Measurements from ENCODE around the gene EEIG1.
A peak's percentile ranks its signal among the peaks of the same experiment; 100 is the strongest.

The EEIG1 gene

GRCh38 chr9:128001151-128001778 lies 20.5 kb upstream of the EEIG1 start:
- DNase-seq (ENCODE audit: low read depth) = no peak

- DNase-seq (ENCODE audit: low read depth) = no peak
These were observed 18.7 kb upstream of the EEIG1 start for GRCh38 chr9:127999461-127999860.

GRCh38 chr9:127993721-127994120 lies 12.9 kb upstream of the EEIG1 start:
- no peak for DNase-seq (ENCODE audit: low read depth)

GRCh38 chr9:127991757-127992274 lies 11.0 kb upstream of the EEIG1 start:
- no peak for DNase-seq (ENCODE audit: low read depth)

GRCh38 chr9:127991017-127991756 lies 10.4 kb upstream of the EEIG1 start:
- no peak for DNase-seq (ENCODE audit: low read depth)

GRCh38 chr9:127990554-127990953 lies 9.8 kb upstream of the EEIG1 start:
- DNase-seq (ENCODE audit: low read depth) = no peak

GRCh38 chr9:127989094-127989493 lies 8.3 kb upstream of the EEIG1 start:
- DNase-seq (ENCODE audit: low read depth) = no peak

GRCh38 chr9:127987103-127987614 lies 6.4 kb upstream of the EEIG1 start:
- no peak for DNase-seq (ENCODE audit: low read depth)

- no peak for DNase-seq (ENCODE audit: low read depth)
These were observed 4.2 kb upstream of the EEIG1 start for GRCh38 chr9:127985011-127985410.

- DNase-seq (ENCODE audit: low read depth) = no peak
These were observed 3.1 kb upstream of the EEIG1 start for GRCh38 chr9:127983847-127984289.

GRCh38 chr9:127982912-127983311 lies 2.1 kb upstream of the EEIG1 start:
- DNase-seq (ENCODE audit: low read depth) = no peak

GRCh38 chr9:127981559-127982121 lies 851 bp upstream of the EEIG1 start:
- no peak for DNase-seq (ENCODE audit: low read depth)

GRCh38 chr9:127980060-127980705 lies 606 bp downstream of the EEIG1 start:
- peak; percentile 43 for DNase-seq (ENCODE audit: low read depth)

GRCh38 chr9:127979333-127980059 lies 1.3 kb downstream of the EEIG1 start:
- DNase-seq (ENCODE audit: low read depth) = no peak

- DNase-seq (ENCODE audit: low read depth) = no peak
These were observed 1.8 kb downstream of the EEIG1 start for GRCh38 chr9:127979015-127979332.

- no peak for DNase-seq (ENCODE audit: low read depth)
These were observed 2.7 kb downstream of the EEIG1 start for GRCh38 chr9:127977884-127978647.

- DNase-seq (ENCODE audit: low read depth) = no peak
These were observed 3.5 kb downstream of the EEIG1 start for GRCh38 chr9:127977009-127977883.

- peak; percentile 61 for DNase-seq (ENCODE audit: low read depth)
These were observed 4.3 kb downstream of the EEIG1 start for GRCh38 chr9:127976498-127976897.

GRCh38 chr9:127975376-127976315 lies 5.1 kb downstream of the EEIG1 start:
- DNase-seq (ENCODE audit: low read depth) = no peak
